ENCODE results near the gene RSPO1.

Gene RSPO1

GRCh38 chr1:37633040-37633937 lies 1.4 kb downstream of the RSPO1 start:
- Histone ChIP-seq H3K27me3 (peaks cover 100% of the 10 kb centered on the region), H3K9me3 (no peaks in the 10 kb centered on the region), H3K4me1 (ENCODE audit: control insufficient read depth in 1 of 2, insufficient read depth in 1 of 2, low read depth in 1 of 2, low read length in 1 of 2) (no peaks in the 10 kb centered on the region), H3K36me3 (no peaks in the 10 kb centered on the region), H3K4me3 (ENCODE audit: low read depth in 1 of 2, low read length in 1 of 2) (no peak overlapping the region), H3K27ac (no peak overlapping the region)
- TF ChIP-seq CTCF (IDR thresholded peaks at IDR 0.05), result no peak

GRCh38 chr1:37631036-37631435 lies 3.7 kb downstream of the RSPO1 start:
- H3K9me3 ChIP-seq, result no peaks in the 10 kb centered on the region
- peaks cover 6 to 10% of the 10 kb centered on the region in 2 experiments for H3K4me1 ChIP-seq (ENCODE audit: control insufficient read depth in 1 of 2, insufficient read depth in 1 of 2, low read depth in 1 of 2, low read length in 1 of 2)
- TF ChIP-seq CTCF (IDR thresholded peaks at IDR 0.05), result no peak
- no peaks in the 10 kb centered on the region for H3K36me3 ChIP-seq
- H3K27ac ChIP-seq, result no peak overlapping the region
- peaks cover 91% of the 10 kb centered on the region for H3K27me3 ChIP-seq
- no peak overlapping the region for H3K4me3 ChIP-seq (ENCODE audit: low read depth in 1 of 2, low read length in 1 of 2)

GRCh38 chr1:37630426-37631028 lies 4.2 kb downstream of the RSPO1 start:
- Histone ChIP-seq H3K4me1 (ENCODE audit: control insufficient read depth in 1 of 2, insufficient read depth in 1 of 2, low read depth in 1 of 2, low read length in 1 of 2) (peaks cover 6 to 10% of the 10 kb centered on the region in 2 experiments), H3K27ac (no peak overlapping the region), H3K4me3 (ENCODE audit: low read depth in 1 of 2, low read length in 1 of 2) (no peak overlapping the region), H3K27me3 (peaks cover 91% of the 10 kb centered on the region), H3K9me3 (no peaks in the 10 kb centered on the region), H3K36me3 (no peaks in the 10 kb centered on the region)
- TF ChIP-seq CTCF (IDR thresholded peaks at IDR 0.05), result no peak

DNA sequence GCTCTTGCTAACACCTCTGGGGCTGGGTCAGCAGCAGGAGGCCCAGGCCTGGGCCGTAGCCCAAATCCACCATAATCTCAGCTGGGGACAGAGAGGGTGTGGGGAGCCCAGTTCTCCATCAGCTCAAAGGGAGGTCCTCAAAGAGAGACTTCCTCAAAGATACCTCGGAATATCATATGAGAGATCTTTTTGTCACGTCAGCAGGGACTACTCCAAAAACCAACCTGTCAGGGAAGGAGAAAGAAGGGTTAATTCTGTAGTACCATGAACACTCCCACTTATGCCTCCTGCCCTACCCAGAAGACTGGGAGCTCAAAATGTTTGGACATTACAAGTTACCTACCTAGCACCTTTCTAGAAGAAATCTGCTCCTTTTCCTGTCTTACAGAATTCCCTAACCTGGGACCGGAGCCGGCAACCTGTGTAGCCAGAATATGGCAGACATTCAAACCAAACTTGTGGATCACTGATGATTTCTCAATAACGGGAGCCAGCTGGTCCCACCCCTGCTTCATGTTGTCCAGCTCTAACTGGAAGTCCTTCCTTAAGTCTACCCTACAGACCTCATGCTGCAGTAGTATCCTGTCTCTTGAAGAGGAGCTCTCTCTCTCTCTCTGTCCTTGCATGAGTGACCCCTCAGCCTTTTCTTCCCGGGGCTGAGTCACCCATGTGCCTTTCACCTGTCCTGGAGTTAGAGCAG lies 4.8 kb downstream of the RSPO1 start:
- no peaks in the 10 kb centered on the region for H3K36me3 ChIP-seq
- no peak overlapping the region for H3K4me3 ChIP-seq (ENCODE audit: low read depth in 1 of 2, low read length in 1 of 2)
- no peaks in the 10 kb centered on the region for H3K9me3 ChIP-seq
- H3K4me1 ChIP-seq (ENCODE audit: control insufficient read depth in 1 of 2, insufficient read depth in 1 of 2, low read depth in 1 of 2, low read length in 1 of 2), result peaks cover 6 to 10% of the 10 kb centered on the region in 2 experiments
- TF ChIP-seq CTCF (IDR thresholded peaks at IDR 0.05), result no peak
- H3K27ac ChIP-seq, result no peak overlapping the region
- H3K27me3 ChIP-seq, result peaks cover 90% of the 10 kb centered on the region

- Histone ChIP-seq H3K27ac (no peak overlapping the region), H3K27me3 (peaks cover 90% of the 10 kb centered on the region), H3K36me3 (no peaks in the 10 kb centered on the region), H3K4me1 (ENCODE audit: control insufficient read depth in 1 of 2, insufficient read depth in 1 of 2, low read depth in 1 of 2, low read length in 1 of 2) (peaks cover 6 to 10% of the 10 kb centered on the region in 2 experiments), H3K4me3 (ENCODE audit: low read depth in 1 of 2, low read length in 1 of 2) (no peak overlapping the region), H3K9me3 (no peaks in the 10 kb centered on the region)
- TF ChIP-seq CTCF (IDR thresholded peaks at IDR 0.05), result no peak
Observed at GRCh38 chr1:37629008-37629407, 5.7 kb downstream of the RSPO1 start.

Data from neutrophil (primary cell).